Hepatic stellate cell (primary cell): Measurements from ENCODE around the gene RTN4IP1.

ENCODE experiments used
- DNase-seq: peaks from one replicate; pipeline ENCODE4 v3.0.0; 2011; ENCODE audit warnings: low spot score

The RTN4IP1 gene

GRCh38 chr6:106629103-106629858 is at the start of gene RTN4IP1, which contains the start of gene QRSL1:
Gene RTN4IP1, minus strand, starts transcription at chr6:106629498. Its CDS starts 477 bp downstream, at chr6:106629021.
Gene QRSL1, plus strand, starts transcription at chr6:106629578. Its CDS starts 104 bp downstream, at chr6:106629682.
- DNase-seq, result peak; percentile 98

GRCh38 chr6:106677282-106677681 is 48.0 kb upstream of the RTN4IP1 start:
- DNase-seq, result no peak

GRCh38 chr6:106674541-106675229 is 45.4 kb upstream of the RTN4IP1 start:
- no peak for DNase-seq

- no peak for DNase-seq
Observed at GRCh38 chr6:106671651-106672050, 42.4 kb upstream of the RTN4IP1 start.

- DNase-seq, result no peak
Observed at GRCh38 chr6:106670236-106670635, 40.9 kb upstream of the RTN4IP1 start.

- no peak for DNase-seq
Observed at GRCh38 chr6:106667022-106667402, 37.7 kb upstream of the RTN4IP1 start.

- DNase-seq, result no peak
Observed at GRCh38 chr6:106666282-106667021, 37.2 kb upstream of the RTN4IP1 start.

- DNase-seq, result no peak
Observed at GRCh38 chr6:106662458-106662857, 33.2 kb upstream of the RTN4IP1 start.

- no peak for DNase-seq
Observed at GRCh38 chr6:106659859-106660258, 30.6 kb upstream of the RTN4IP1 start.

GRCh38 chr6:106658469-106658868 is 29.2 kb upstream of the RTN4IP1 start:
- no peak for DNase-seq

GRCh38 chr6:106648651-106649308 is 19.5 kb upstream of the RTN4IP1 start:
- DNase-seq, result no peak

GRCh38 chr6:106643061-106643460 is 13.8 kb upstream of the RTN4IP1 start:
- DNase-seq, result no peak

- no peak for DNase-seq
Observed at GRCh38 chr6:106642476-106642875, 13.2 kb upstream of the RTN4IP1 start.

GRCh38 chr6:106639812-106640211 is 10.5 kb upstream of the RTN4IP1 start:
- DNase-seq, result no peak

- no peak for DNase-seq
Observed at GRCh38 chr6:106637717-106638341, 8.5 kb upstream of the RTN4IP1 start.

GRCh38 chr6:106637051-106637716 is 7.9 kb upstream of the RTN4IP1 start:
- no peak for DNase-seq

- DNase-seq, result no peak
Observed at GRCh38 chr6:106634565-106634964, 5.3 kb upstream of the RTN4IP1 start.

- no peak for DNase-seq
Observed at GRCh38 chr6:106631346-106631745, 2.0 kb upstream of the RTN4IP1 start.

GRCh38 chr6:106630366-106630765 is 1.1 kb upstream of the RTN4IP1 start:
- no peak for DNase-seq

GRCh38 chr6:106629859-106630163 is 513 bp upstream of the RTN4IP1 start:
- DNase-seq, result peak; percentile 38

GRCh38 chr6:106628658-106629102 is 618 bp downstream of the RTN4IP1 start:
- DNase-seq, result no peak
